HEK293T (cell line): ENCODE results near the gene LAGE3.

Experiments
- BHLHE40 ChIP-seq: fragments of 450-650 bp; IDR thresholded peaks from 2 replicates; pipeline ENCODE4 v1.6.1; 2016; ENCODE audit warnings: mild to moderate bottlenecking, moderate library complexity, borderline replicate concordance
- ELF4 ChIP-seq: fragments of 450-650 bp; IDR thresholded peaks from 2 replicates; pipeline ENCODE4 v1.6.1; 2017; ENCODE audit warnings: antibody characterized with exemption
- FOXA1 ChIP-seq: fragments of 450-650 bp; IDR thresholded peaks from 2 replicates; pipeline ENCODE4 v1.6.1; 2016; ENCODE audit warnings: mild to moderate bottlenecking
- FOXK2 ChIP-seq: fragments of 450-650 bp; IDR thresholded peaks from 2 replicates; pipeline ENCODE4 v1.6.1; 2016; ENCODE audit warnings: mild to moderate bottlenecking
- FOXM1 ChIP-seq: fragments of 450-650 bp; IDR thresholded peaks from 2 replicates; pipeline ENCODE4 v1.6.1; 2017; ENCODE audit warnings: mild to moderate bottlenecking, borderline replicate concordance
- HDGF ChIP-seq: fragments of 450-650 bp; IDR thresholded peaks from 2 replicates; pipeline ENCODE4 v1.6.1; 2017; ENCODE audit warnings: antibody characterized with exemption, borderline replicate concordance
- L3MBTL2 ChIP-seq: fragments of 450-650 bp; conservative IDR thresholded peaks from 2 replicates; pipeline ENCODE4 v1.6.1; 2016; ENCODE audit warnings: mild to moderate bottlenecking
- LEF1 ChIP-seq: fragments of 450-650 bp; IDR thresholded peaks from 2 replicates; pipeline ENCODE4 v1.6.1; 2017; ENCODE audit warnings: mild to moderate bottlenecking, borderline replicate concordance
- NFRKB ChIP-seq: fragments of 450-650 bp; IDR thresholded peaks from 2 replicates; pipeline ENCODE4 v1.6.1; 2016; ENCODE audit warnings: mild to moderate bottlenecking, moderate library complexity
- PKNOX1 ChIP-seq: fragments of 450-650 bp; IDR thresholded peaks from 2 replicates; pipeline ENCODE4 v1.6.1; 2016
- SP1 ChIP-seq: fragments of 450-650 bp; IDR thresholded peaks from 2 replicates; pipeline ENCODE4 v1.6.1; 2017
- SUZ12 ChIP-seq: fragments of 450-650 bp; IDR thresholded peaks from 2 replicates; pipeline ENCODE4 v1.6.1; 2016; ENCODE audit warnings: mild to moderate bottlenecking
- ZNF384 ChIP-seq: fragments of 450-650 bp; IDR thresholded peaks from 2 replicates; pipeline ENCODE4 v1.6.1; 2016

GRCh38 chrX:154465601-154466000, 13.5 kb downstream of the LAGE3 start:
- TF ChIP-seq SUZ12 (no peak), FOXM1 (no peak), SP1 (no peak), ZNF384 (no peak), BHLHE40 (no peak), FOXK2 (no peak), FOXA1 (no peak), ELF4 (no peak), HDGF (no peak), LEF1 (no peak), PKNOX1 (no peak), NFRKB (no peak), L3MBTL2 (no peak)
